Dendritic cell treated with granulocyte-macrophage colony-stimulating factor and Interleukin-4, amounts not matched to agents 40 ng/mL and 50 ng/mL, for 4 days (primary cell): ENCODE results near the gene PRPS2.
A peak's percentile ranks its signal among the peaks of the same experiment; 100 is the strongest.

Experiments
- H3K27ac Mint-ChIP-seq: one replicate; pipeline ENCODE4 v1.8.0; 2022; ENCODE audit warnings: mild to moderate bottlenecking, mixed read lengths
- H3K27me3 Mint-ChIP-seq: one replicate; pipeline ENCODE4 v1.8.0; 2022; ENCODE audit warnings: mild to moderate bottlenecking, mixed read lengths
- H3K36me3 Mint-ChIP-seq: one replicate; pipeline ENCODE4 v1.8.0; 2022; ENCODE audit warnings: low read depth, mixed read lengths
- H3K4me1 Mint-ChIP-seq: one replicate; pipeline ENCODE4 v1.8.0; 2022; ENCODE audit warnings: low read depth, mixed read lengths
- H3K4me3 Mint-ChIP-seq: one replicate; pipeline ENCODE4 v1.8.0; 2022; ENCODE audit warnings: mild to moderate bottlenecking, moderate library complexity, mixed read lengths
- H3K9me3 Mint-ChIP-seq: one replicate; pipeline ENCODE4 v1.8.0; 2022; ENCODE audit warnings: mixed read lengths
- intact Hi-C: fragments of 100-400 bp; cut with micrococcal nuclease; formaldehyde crosslinking; loops from one replicate; pipeline ENCODE4 v1.15.0; 2022

PRPS2 gene

GRCh38 chrX:12843061-12843667 lies 52.0 kb downstream of the PRPS2 start:
- Mint-ChIP-seq H3K9me3 (no peaks in the 10 kb centered on the region), H3K4me3 (no peak overlapping the region), H3K4me1 (no peaks in the 10 kb centered on the region), H3K27ac (no peak overlapping the region), H3K27me3 (peaks cover 3% of the 10 kb centered on the region), H3K36me3 (no peaks in the 10 kb centered on the region)
- intact Hi-C loops = no loop called here

- no peaks in the 10 kb centered on the region for H3K9me3 Mint-ChIP-seq
- no peak overlapping the region for H3K27ac Mint-ChIP-seq
- no peaks in the 10 kb centered on the region for H3K27me3 Mint-ChIP-seq
- H3K36me3 Mint-ChIP-seq = no peaks in the 10 kb centered on the region
- H3K4me1 Mint-ChIP-seq = no peaks in the 10 kb centered on the region
- intact Hi-C loops = no loop called here
- no peak overlapping the region for H3K4me3 Mint-ChIP-seq
Observed at GRCh38 chrX:12843668-12844279, 52.6 kb downstream of the PRPS2 start.

- no peak overlapping the region for H3K27ac Mint-ChIP-seq
- intact Hi-C loops = no loop called here
- H3K4me3 Mint-ChIP-seq = no peak overlapping the region
- H3K9me3 Mint-ChIP-seq = no peaks in the 10 kb centered on the region
- no peaks in the 10 kb centered on the region for H3K36me3 Mint-ChIP-seq
- H3K4me1 Mint-ChIP-seq = no peaks in the 10 kb centered on the region
- no peaks in the 10 kb centered on the region for H3K27me3 Mint-ChIP-seq
Observed at GRCh38 chrX:12844319-12844718, 53.1 kb downstream of the PRPS2 start.

GRCh38 chrX:12865359-12865758 lies 74.1 kb downstream of the PRPS2 start:
- peaks cover 8% of the 10 kb centered on the region for H3K9me3 Mint-ChIP-seq
- peak overlapping the region; percentile 77 for H3K27ac Mint-ChIP-seq
- H3K4me1 Mint-ChIP-seq = peaks cover 29% of the 10 kb centered on the region
- H3K27me3 Mint-ChIP-seq = no peaks in the 10 kb centered on the region
- H3K4me3 Mint-ChIP-seq = no peak overlapping the region
- intact Hi-C loops = no loop called here
- no peaks in the 10 kb centered on the region for H3K36me3 Mint-ChIP-seq

GRCh38 chrX:12866451-12867377 lies 75.5 kb downstream of the PRPS2 start, which contains the start of gene TLR7:
TSS of gene TLR7 (plus strand) at chrX:12867072. CDS start at chrX:12867579, 507 bp downstream.
- H3K4me1 Mint-ChIP-seq = peaks cover 35% of the 10 kb centered on the region
- H3K36me3 Mint-ChIP-seq = no peaks in the 10 kb centered on the region
- intact Hi-C loops = no loop called here
- H3K27ac Mint-ChIP-seq = peak within 1 kb of the TSS; percentile 65
- no peaks in the 10 kb centered on the region for H3K27me3 Mint-ChIP-seq
- H3K9me3 Mint-ChIP-seq = peaks cover 8% of the 10 kb centered on the region
- peak within 1 kb of the TSS; percentile 51 for H3K4me3 Mint-ChIP-seq

GRCh38 chrX:12867685-12868084 lies 76.5 kb downstream of the PRPS2 start:
- peak overlapping the region; percentile 65 for H3K27ac Mint-ChIP-seq
- H3K27me3 Mint-ChIP-seq = no peaks in the 10 kb centered on the region
- peaks cover 42% of the 10 kb centered on the region for H3K4me1 Mint-ChIP-seq
- H3K4me3 Mint-ChIP-seq = peak overlapping the region; percentile 51
- H3K9me3 Mint-ChIP-seq = peaks cover 5% of the 10 kb centered on the region
- no peaks in the 10 kb centered on the region for H3K36me3 Mint-ChIP-seq
- intact Hi-C loops = no loop called here

- peaks cover 5% of the 10 kb centered on the region for H3K36me3 Mint-ChIP-seq
- H3K27ac Mint-ChIP-seq = peak overlapping the region; percentile 13
- intact Hi-C loops = no loop called here
- no peaks in the 10 kb centered on the region for H3K9me3 Mint-ChIP-seq
- no peaks in the 10 kb centered on the region for H3K27me3 Mint-ChIP-seq
- H3K4me1 Mint-ChIP-seq = peaks cover 42% of the 10 kb centered on the region
- no peak overlapping the region for H3K4me3 Mint-ChIP-seq
Observed at GRCh38 chrX:12868747-12869146, 77.5 kb downstream of the PRPS2 start.

GRCh38 chrX:12871257-12871656 lies 80.0 kb downstream of the PRPS2 start:
- H3K4me3 Mint-ChIP-seq = peak overlapping the region; percentile 20
- no peaks in the 10 kb centered on the region for H3K27me3 Mint-ChIP-seq
- H3K9me3 Mint-ChIP-seq = no peaks in the 10 kb centered on the region
- H3K27ac Mint-ChIP-seq = peak overlapping the region; percentile 43
- H3K36me3 Mint-ChIP-seq = peaks cover 5% of the 10 kb centered on the region
- intact Hi-C loops = no loop called here
- H3K4me1 Mint-ChIP-seq = peaks cover 38% of the 10 kb centered on the region

GRCh38 chrX:12872741-12873140 lies 81.5 kb downstream of the PRPS2 start:
- Mint-ChIP-seq H3K27ac (peak overlapping the region; percentile 21), H3K9me3 (no peaks in the 10 kb centered on the region), H3K4me1 (peaks cover 36% of the 10 kb centered on the region), H3K4me3 (no peak overlapping the region), H3K27me3 (no peaks in the 10 kb centered on the region), H3K36me3 (peaks cover 5% of the 10 kb centered on the region)
- intact Hi-C loops = no loop called here
